Pancreas (tissue), 10 donors: ENCODE data around the gene DSCAML1. TPM values are rescaled to one million over a fixed set of nuclear protein-coding genes. Genes with fewer than 3 reads are reported as not detected.

Source experiments
- ATAC-seq, 4 donors: fragments of 200-7000 bp; cut with Tn5 transposase; one replicate each; pipeline versions ENCODE4 v1.8.0 to v1.9.1; 2020; ENCODE audit warnings: mild to moderate bottlenecking in 4 of 4, moderate library complexity in 4 of 4
- DNase-seq, 6 donors: peaks; one replicate each; pipeline ENCODE4 v3.0.0-alpha.2; 2020
- FAIRE-seq: peaks from 2 replicates; lab custom pipeline; 2012; peaks lifted over from hg19 to GRCh38; lab: Jason Lieb, UNC
- H3K27ac ChIP-seq, 4 donors: fragments of 200-600 bp; sonication (generic); 1 replicate in 3 of 4; 2 replicates in 1 of 4; pipeline versions ENCODE4 v1.5.0 to v1.8.0; 2020
- H3K27me3 ChIP-seq, 4 donors: fragments of 200-600 bp; one replicate each; pipeline ENCODE4 v1.8.0; 2021
- H3K36me3 ChIP-seq, 3 donors: fragments of 200-600 bp; sonication (generic) in 1 of 3; one replicate each; pipeline versions ENCODE4 v1.5.0 to v1.8.0; 2020 to 2021
- H3K4me1 ChIP-seq, 3 donors: fragments of 200-600 bp; one replicate each; pipeline ENCODE4 v1.8.0; 2021
- H3K4me3 ChIP-seq, 4 donors: fragments of 200-600 bp; sonication (generic) in 2 of 4; one replicate each; pipeline versions ENCODE4 v1.5.0 to v1.8.0; 2020 to 2021
- H3K9me3 ChIP-seq, 4 donors: fragments of 200-600 bp; one replicate each; pipeline ENCODE4 v1.8.0; 2021
- WGBS, 2 donors: extraction: QIAGEN DNeasy Blood & Tissue Kit; methylation state at CpG; one replicate each; pipeline ENCODE4 v1.1.7; 2013; 5-methylcytosine and 5-hydroxymethylcytosine counted together
- intact Hi-C, 3 donors: fragments of 100-400 bp; cut with DNase I; formaldehyde crosslinking; loops; one replicate each; pipeline versions ENCODE4 v1.11.1 to v1.14.2; 2022
- polyA plus RNA-seq, 2 donors: library from polyadenylated mRNA; stranded (reverse); fragments of 200-250 nt; gene quantifications; one replicate each; pipeline ENCODE4 v1.2.3, GENCODE V29; 2013
- total RNA-seq, 6 donors: library from RNA; stranded (reverse); fragmentation: NEBNext Ultra II Directional in 4 of 6; extraction: Animal tissue kit (Norgen Biotek cat#: 25700) in 4 of 6; gene quantifications; one replicate each; pipeline versions ENCODE4 v1.2.1 to v1.2.4, GENCODE V29; 2021 to 2023
- TF ChIP-seq, protein P1 (sequence below), 4 donors: fragments of 200-600 bp; sonication (generic) in 3 of 4; IDR thresholded peaks; one replicate each; pipeline versions ENCODE4 v1.5.0 to v1.8.0; 2021; ENCODE audit warnings: antibody characterized with exemption in 4 of 4
- donor health status: healthy with polysubstance abuse.
- donor health status: DM: no; HTN: no; CAD: no; lungs with moderate emphysema.
- donor health status: DM: no; HTN: no; CAD: no.
- donor health status: control.
- donor health status: control.
- donor health status: Bipolar disorder and iron deficiency.
- donor health status: DM: yes; HTN: yes; CAD: no.
- donor health status: DM: no; HTN: no; CAD: no.
- donor health status: DM: no; HTN: no; CAD: no.
- donor health status: DM: yes; HTN: yes; CAD: no.

Gene DSCAML1
- total and polyA plus RNA-seq, 8 donors: 0.69 to 2.7 (median 1.8) TPM

- Histone ChIP-seq H3K27ac (no peak overlapping the region), H3K4me1 (no peaks in the 10 kb centered on the region), H3K4me3 (no peak overlapping the region), H3K36me3 (no peaks in the 10 kb centered on the region), H3K27me3 (no peaks in the 10 kb centered on the region), H3K9me3 (no peaks in the 10 kb centered on the region)
- no peak for ATAC-seq
- intact Hi-C loops: no loop called here
- DNase-seq: no peak
- no peak for FAIRE-seq
- 66 to 84% methylated on average over 3 of the region's 3 CpGs for WGBS, 2 donors
- TF ChIP-seq, protein P1, sequence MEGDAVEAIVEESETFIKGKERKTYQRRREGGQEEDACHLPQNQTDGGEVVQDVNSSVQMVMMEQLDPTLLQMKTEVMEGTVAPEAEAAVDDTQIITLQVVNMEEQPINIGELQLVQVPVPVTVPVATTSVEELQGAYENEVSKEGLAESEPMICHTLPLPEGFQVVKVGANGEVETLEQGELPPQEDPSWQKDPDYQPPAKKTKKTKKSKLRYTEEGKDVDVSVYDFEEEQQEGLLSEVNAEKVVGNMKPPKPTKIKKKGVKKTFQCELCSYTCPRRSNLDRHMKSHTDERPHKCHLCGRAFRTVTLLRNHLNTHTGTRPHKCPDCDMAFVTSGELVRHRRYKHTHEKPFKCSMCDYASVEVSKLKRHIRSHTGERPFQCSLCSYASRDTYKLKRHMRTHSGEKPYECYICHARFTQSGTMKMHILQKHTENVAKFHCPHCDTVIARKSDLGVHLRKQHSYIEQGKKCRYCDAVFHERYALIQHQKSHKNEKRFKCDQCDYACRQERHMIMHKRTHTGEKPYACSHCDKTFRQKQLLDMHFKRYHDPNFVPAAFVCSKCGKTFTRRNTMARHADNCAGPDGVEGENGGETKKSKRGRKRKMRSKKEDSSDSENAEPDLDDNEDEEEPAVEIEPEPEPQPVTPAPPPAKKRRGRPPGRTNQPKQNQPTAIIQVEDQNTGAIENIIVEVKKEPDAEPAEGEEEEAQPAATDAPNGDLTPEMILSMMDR (IDR thresholded peaks at IDR 0.05): no peak
These were observed 108.7 kb downstream of the DSCAML1 start for GRCh38 chr11:117688255-117688797.

GRCh38 chr11:117687776-117688175, 109.2 kb downstream of the DSCAML1 start:
- H3K27ac ChIP-seq: no peak overlapping the region
- no peaks in the 10 kb centered on the region for H3K4me1 ChIP-seq
- no peaks in the 10 kb centered on the region for H3K9me3 ChIP-seq
- H3K27me3 ChIP-seq: no peaks in the 10 kb centered on the region
- WGBS, 2 donors: 83 to 92% methylated on average over 6 of the region's 6 CpGs
- no peaks in the 10 kb centered on the region for H3K36me3 ChIP-seq
- no peak for ATAC-seq
- FAIRE-seq: no peak
- intact Hi-C loops: no loop called here
- TF ChIP-seq, protein P1 (IDR thresholded peaks at IDR 0.05): no peak
- DNase-seq: no peak
- H3K4me3 ChIP-seq: no peak overlapping the region

DNA sequence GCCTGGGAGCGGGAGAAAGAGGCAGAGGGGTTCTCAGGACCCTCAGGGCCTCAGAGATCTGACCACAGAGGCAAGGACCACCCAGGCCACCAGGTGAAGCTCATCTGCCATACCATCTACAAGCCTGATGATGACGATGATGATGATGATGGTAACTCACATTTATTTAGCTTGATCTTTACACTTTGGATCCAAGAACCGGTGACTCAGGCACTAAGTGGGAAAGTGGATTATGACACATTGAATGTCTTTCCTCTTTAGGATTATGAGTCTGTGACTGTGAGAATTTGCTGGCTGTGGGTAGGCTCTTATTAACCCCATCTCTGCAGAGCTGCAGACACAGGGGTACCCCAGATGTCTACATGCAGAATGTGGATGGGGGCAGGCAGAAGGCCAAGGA, 110.3 kb downstream of the DSCAML1 start:
- FAIRE-seq (no peak), DNase-seq (no peak), ATAC-seq (no peak)
- TF ChIP-seq, protein P1 (IDR thresholded peaks at IDR 0.05): no peak
- no peaks in the 10 kb centered on the region for H3K9me3 ChIP-seq
- 87 to 98% methylated on average over 3 of the region's 3 CpGs for WGBS, 2 donors
- H3K36me3 ChIP-seq: no peaks in the 10 kb centered on the region
- no peak overlapping the region for H3K27ac ChIP-seq
- no peaks in the 10 kb centered on the region for H3K27me3 ChIP-seq
- no peak overlapping the region for H3K4me3 ChIP-seq
- intact Hi-C loops: no loop called here
- H3K4me1 ChIP-seq: no peaks in the 10 kb centered on the region

GRCh38 chr11:117685566-117685965, 111.5 kb downstream of the DSCAML1 start:
- Histone ChIP-seq H3K36me3 (no peaks in the 10 kb centered on the region), H3K27ac (no peak overlapping the region), H3K4me1 (no peaks in the 10 kb centered on the region), H3K9me3 (no peaks in the 10 kb centered on the region), H3K27me3 (no peaks in the 10 kb centered on the region), H3K4me3 (no peak overlapping the region)
- DNase-seq (no peak), ATAC-seq (no peak), FAIRE-seq (no peak)
- TF ChIP-seq, protein P1 (IDR thresholded peaks at IDR 0.05): no peak
- intact Hi-C loops: no loop called here
- 76 to 85% methylated on average over 6 of the region's 6 CpGs for WGBS, 2 donors

GRCh38 chr11:117684731-117685130, 112.3 kb downstream of the DSCAML1 start:
- H3K4me3 ChIP-seq: no peak overlapping the region
- TF ChIP-seq, protein P1 (IDR thresholded peaks at IDR 0.05): no peak
- intact Hi-C loops: no loop called here
- FAIRE-seq: no peak
- no peak for ATAC-seq
- H3K9me3 ChIP-seq: no peaks in the 10 kb centered on the region
- DNase-seq: no peak
- no peaks in the 10 kb centered on the region for H3K36me3 ChIP-seq
- no peaks in the 10 kb centered on the region for H3K4me1 ChIP-seq
- no peak overlapping the region for H3K27ac ChIP-seq
- no peaks in the 10 kb centered on the region for H3K27me3 ChIP-seq
- 71 to 76% methylated on average over 4 of the region's 4 CpGs for WGBS, 2 donors
